A673 (cell line): ENCODE results near the gene TMPO. TPM values are rescaled to one million over a fixed set of nuclear protein-coding genes. Genes with fewer than 3 reads are reported as not detected.
"Not testable (repeated sequence)": the region's sequence is repeated elsewhere in the genome, so short reads cannot be mapped to it uniquely, and the experiment has no call there.

Source experiments
- BruUV-seq: library from RNA; stranded (reverse); fragments of 400-500 nt; replicated peaks from 2 replicates; lab custom pipeline; 2021; lab: Mats Ljungman, UMichigan
- CTCF ChIA-PET: fragments of 300-600 bp; sonication (Branson Sonifier 250); formaldehyde crosslinking; loops from one replicate; lab custom pipeline; 2022; ENCODE audit warnings: antibody characterized with exemption; lab: Charles Lee
- POLR2A ChIA-PET: fragments of 300-600 bp; sonication (Branson Sonifier 250); formaldehyde crosslinking; loops from one replicate; lab custom pipeline; 2022; ENCODE audit warnings: antibody characterized with exemption; ENCODE audit not compliant: low non-redundant PET; lab: Charles Lee
- DNase-seq: peaks from one replicate; pipeline ENCODE4 v3.0.0-alpha.2; 2015; ENCODE audit warnings: low spot score
- H3K27ac ChIP-seq: fragments of 200-600 bp; sonication (generic); 2 replicates; pipeline ENCODE4 v1.5.1; 2016; ENCODE audit warnings: mixed run types, low read depth, mild to moderate bottlenecking, mixed read lengths, antibody characterized with exemption, low read length; ENCODE audit not compliant: poor library complexity, severe bottlenecking
- H3K27me3 ChIP-seq: fragments of 200-600 bp; sonication (generic); replicated peaks from 2 replicates; pipeline ENCODE4 v1.6.1; 2017; ENCODE audit warnings: mixed run types, low read depth, mild to moderate bottlenecking, mixed read lengths, antibody characterized with exemption, low read length; ENCODE audit not compliant: insufficient read depth, poor library complexity
- H3K36me3 ChIP-seq: fragments of 200-600 bp; sonication (generic); 2 replicates; pipeline ENCODE4 v1.6.1; 2016; ENCODE audit warnings: mixed run types, mild to moderate bottlenecking, mixed read lengths, antibody characterized with exemption, low read length; ENCODE audit not compliant: insufficient read depth, poor library complexity, severe bottlenecking
- H3K4me1 ChIP-seq: fragments of 200-600 bp; sonication (generic); 2 replicates; pipeline ENCODE4 v1.6.1; 2017; ENCODE audit warnings: mixed run types, mild to moderate bottlenecking, mixed read lengths, antibody characterized with exemption, low read length; ENCODE audit not compliant: insufficient read depth, poor library complexity, severe bottlenecking
- H3K4me3 ChIP-seq: fragments of 200-600 bp; sonication (generic); 2 replicates; pipeline ENCODE4 v1.5.1; 2016; ENCODE audit warnings: low read depth, mixed run types, mild to moderate bottlenecking, mixed read lengths, low read length; ENCODE audit not compliant: poor library complexity, severe bottlenecking
- H3K9me3 ChIP-seq: fragments of 200-600 bp; sonication (generic); 2 replicates; pipeline ENCODE4 v1.6.1; 2016; ENCODE audit warnings: mixed run types, low read depth, mild to moderate bottlenecking, mixed read lengths, antibody characterized with exemption, low read length; ENCODE audit not compliant: poor library complexity, severe bottlenecking
- EZH2 ChIP-seq: fragments of 200-600 bp; sonication (generic); IDR thresholded peaks from 2 replicates; pipeline ENCODE4 v1.6.1; 2017; ENCODE audit warnings: borderline replicate concordance, low read depth, mild to moderate bottlenecking, mixed read lengths, antibody characterized with exemption, low read length; ENCODE audit not compliant: poor library complexity, severe bottlenecking
- intact Hi-C: fragments of 100-400 bp; cut with micrococcal nuclease; formaldehyde crosslinking; loops from one replicate; pipeline ENCODE4 v1.10.0; 2022; ENCODE audit not compliant: unreplicated experiment
- total RNA-seq: library from RNA; stranded (reverse); gene quantifications from 2 replicates; pipeline ENCODE4 v1.2.3, GENCODE V29; 2021
- TF ChIP-seq, protein P1 (sequence below): fragments of 300-800, 200-600 bp; sonication (generic); conservative IDR thresholded peaks from 2 replicates; pipeline ENCODE4 v1.5.1; 2017; ENCODE audit warnings: low read depth, mild to moderate bottlenecking, antibody characterized with exemption, low read length, moderate library complexity, mixed read lengths

TMPO gene
- total RNA-seq, 1 experiment from 2014 or later, result 296 TPM

DNA sequence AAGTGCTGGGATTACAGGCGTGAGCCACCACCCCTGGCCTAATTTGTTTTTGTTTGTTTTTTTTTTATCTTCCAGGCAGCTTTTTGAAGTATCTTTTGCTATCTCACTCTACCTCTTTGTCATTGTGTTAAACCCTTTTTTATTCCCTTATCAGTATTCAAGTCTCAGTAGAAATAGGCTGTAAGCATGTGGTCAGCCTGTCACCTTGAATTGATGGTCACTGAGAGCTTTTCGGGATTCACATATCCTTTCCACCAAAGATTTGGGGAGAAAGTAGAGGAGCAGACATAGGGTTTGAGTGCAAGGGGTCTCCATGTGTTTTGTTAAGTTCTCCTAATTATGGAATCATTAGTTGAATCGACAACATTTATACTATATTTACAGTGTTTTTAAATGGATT, 36.4 kb downstream of the TMPO start:
- H3K27ac ChIP-seq, result no peak overlapping the region
- H3K4me3 ChIP-seq, result no peak overlapping the region
- H3K9me3 ChIP-seq, result no peaks in the 10 kb centered on the region
- H3K4me1 ChIP-seq, result no peaks in the 10 kb centered on the region
- intact Hi-C loops, result no loop called here
- no TSS peak for BruUV-seq
- H3K36me3 ChIP-seq, result peaks cover 47% of the 10 kb centered on the region
- TF ChIP-seq, protein P1, sequence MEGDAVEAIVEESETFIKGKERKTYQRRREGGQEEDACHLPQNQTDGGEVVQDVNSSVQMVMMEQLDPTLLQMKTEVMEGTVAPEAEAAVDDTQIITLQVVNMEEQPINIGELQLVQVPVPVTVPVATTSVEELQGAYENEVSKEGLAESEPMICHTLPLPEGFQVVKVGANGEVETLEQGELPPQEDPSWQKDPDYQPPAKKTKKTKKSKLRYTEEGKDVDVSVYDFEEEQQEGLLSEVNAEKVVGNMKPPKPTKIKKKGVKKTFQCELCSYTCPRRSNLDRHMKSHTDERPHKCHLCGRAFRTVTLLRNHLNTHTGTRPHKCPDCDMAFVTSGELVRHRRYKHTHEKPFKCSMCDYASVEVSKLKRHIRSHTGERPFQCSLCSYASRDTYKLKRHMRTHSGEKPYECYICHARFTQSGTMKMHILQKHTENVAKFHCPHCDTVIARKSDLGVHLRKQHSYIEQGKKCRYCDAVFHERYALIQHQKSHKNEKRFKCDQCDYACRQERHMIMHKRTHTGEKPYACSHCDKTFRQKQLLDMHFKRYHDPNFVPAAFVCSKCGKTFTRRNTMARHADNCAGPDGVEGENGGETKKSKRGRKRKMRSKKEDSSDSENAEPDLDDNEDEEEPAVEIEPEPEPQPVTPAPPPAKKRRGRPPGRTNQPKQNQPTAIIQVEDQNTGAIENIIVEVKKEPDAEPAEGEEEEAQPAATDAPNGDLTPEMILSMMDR, result no peak
- TF ChIP-seq EZH2, result no peak
- CTCF ChIA-PET, result interaction anchor here (1.6 kb wide), 1 partner anchor 15 kb away, joined by 4 read pairs; no protein-coding TSS in a partner anchor
- no peaks in the 10 kb centered on the region for H3K27me3 ChIP-seq
- DNase-seq, result no peak
- POLR2A ChIA-PET, result no interaction called here

DNA sequence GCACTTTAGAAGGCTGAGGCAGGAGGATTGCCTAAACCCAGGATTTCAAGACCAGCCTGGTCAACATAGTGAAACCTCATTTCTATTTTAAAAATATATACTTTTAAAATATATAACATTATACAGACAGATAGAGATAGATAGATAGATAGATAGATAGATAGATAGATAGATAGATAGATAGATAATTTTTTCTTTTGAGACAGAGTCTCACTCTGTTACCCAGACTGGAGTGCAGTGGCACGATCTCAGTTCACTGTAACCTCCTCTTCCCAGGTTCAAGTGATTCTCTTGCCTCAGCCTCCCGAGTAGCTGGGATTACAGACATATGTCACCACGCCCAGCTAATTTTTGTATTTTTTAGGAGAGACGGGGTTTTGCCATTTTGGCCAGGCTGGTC, 42.7 kb downstream of the TMPO start:
- CTCF ChIA-PET, H3K36me3 ChIP-seq, H3K4me1 ChIP-seq, H3K9me3 ChIP-seq, H3K4me3 ChIP-seq, BruUV-seq, H3K27me3 ChIP-seq, DNase-seq, H3K27ac ChIP-seq, POLR2A ChIA-PET, intact Hi-C loops: not testable (repeated sequence)

DNA sequence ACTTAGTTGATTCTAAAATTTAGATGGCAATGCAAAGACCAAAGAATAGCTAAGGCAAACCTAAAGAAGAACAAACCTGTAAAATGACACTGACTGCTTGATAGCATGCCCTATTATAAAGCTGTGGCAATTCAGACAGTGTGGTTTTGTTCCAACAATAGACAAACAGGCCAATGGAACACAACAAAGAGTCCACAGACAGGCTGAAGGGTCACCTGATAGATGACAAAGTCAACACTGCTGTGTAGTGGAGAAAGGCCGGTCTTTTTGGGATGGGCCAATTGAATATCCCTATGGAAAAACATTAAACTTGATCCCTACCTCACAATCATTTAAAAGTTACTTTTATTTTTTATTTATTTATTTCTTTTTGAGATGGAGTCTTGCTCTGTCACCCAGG, 44.3 kb downstream of the TMPO start:
- Histone ChIP-seq H3K27me3 (no peaks in the 10 kb centered on the region), H3K27ac (no peak overlapping the region), H3K9me3 (no peaks in the 10 kb centered on the region), H3K36me3 (no peaks in the 10 kb centered on the region), H3K4me1 (no peaks in the 10 kb centered on the region), H3K4me3 (no peak overlapping the region)
- no peak for DNase-seq
- no peak for TF ChIP-seq EZH2
- TF ChIP-seq, protein P1, result no peak
- CTCF ChIA-PET, result no interaction called here
- BruUV-seq, result no TSS peak
- intact Hi-C loops, result no loop called here
- POLR2A ChIA-PET, result no interaction called here

DNA sequence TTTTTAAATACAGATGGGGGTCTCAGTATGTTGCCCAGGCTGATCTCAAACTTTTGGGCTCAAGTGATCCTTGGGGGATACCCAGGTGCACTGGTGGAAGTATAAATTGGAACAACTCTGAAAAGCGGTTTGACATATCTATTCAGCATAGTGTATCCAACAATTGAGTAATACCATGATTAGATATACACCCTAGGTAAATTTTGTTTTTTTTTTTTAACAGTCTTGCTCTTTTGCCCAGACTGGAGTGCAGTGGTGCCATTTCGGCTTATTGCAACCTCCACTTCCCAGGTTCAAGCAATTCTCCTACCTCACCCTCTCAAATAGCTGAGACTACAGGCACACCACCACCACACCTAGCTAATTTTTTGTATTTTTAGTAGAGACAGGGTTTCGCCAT, 46.5 kb downstream of the TMPO start:
- CTCF ChIA-PET, result no interaction called here
- intact Hi-C loops, result no loop called here
- H3K4me1 ChIP-seq, result no peaks in the 10 kb centered on the region

More for the DNA sequence above, 46.5 kb downstream of the TMPO start:
- H3K4me3 ChIP-seq, result no peak overlapping the region
- TF ChIP-seq EZH2, result no peak
- TF ChIP-seq, protein P1, result no peak
- BruUV-seq, result no TSS peak
- POLR2A ChIA-PET, result no interaction called here
- no peaks in the 10 kb centered on the region for H3K27me3 ChIP-seq
- no peak overlapping the region for H3K27ac ChIP-seq
- DNase-seq, result no peak
- H3K9me3 ChIP-seq, result no peaks in the 10 kb centered on the region
- H3K36me3 ChIP-seq, result no peaks in the 10 kb centered on the region
